GM23338 (cell line): ENCODE data around the gene UPK1A. TPM values are rescaled to one million over a fixed set of nuclear protein-coding genes. Genes with fewer than 3 reads are reported as not detected.

Experiments used
- ATAC-seq: fragments of 200-7000 bp; cut with Tn5 transposase; 3 replicates; pipeline ENCODE4 v1.9.1; 2020
- DNase-seq: peaks from one replicate; pipeline ENCODE4 v3.0.0-alpha.2; 2015; ENCODE audit warnings: low spot score
- H2AFZ ChIP-seq: fragments of 200-600 bp; sonication (generic); 2 replicates; pipeline ENCODE4 v1.8.0; 2016; ENCODE audit warnings: antibody characterized with exemption, mild to moderate bottlenecking, moderate library complexity
- H3F3A ChIP-seq: fragments of 200-600 bp; sonication (generic); replicated peaks from 2 replicates; pipeline ENCODE4 v1.8.0; 2017; ENCODE audit warnings: antibody characterized with exemption, mixed run types, low read depth
- H3K27ac ChIP-seq: fragments of 200-600 bp; sonication (generic); 2 replicates; pipeline ENCODE4 v1.6.1; 2016; ENCODE audit warnings: low read depth
- H3K27me3 ChIP-seq: fragments of 200-600 bp; sonication (generic); 2 replicates; pipeline ENCODE4 v1.8.0; 2016; ENCODE audit warnings: mild to moderate bottlenecking, mixed run types, moderate library complexity; ENCODE audit not compliant: insufficient read depth
- H3K36me3 ChIP-seq: fragments of 200-600 bp; sonication (generic); 2 replicates; pipeline ENCODE4 v1.8.0; 2016; ENCODE audit warnings: mild to moderate bottlenecking; ENCODE audit not compliant: insufficient read depth
- H3K4me1 ChIP-seq: fragments of 200-600 bp; sonication (generic); 2 replicates; pipeline ENCODE4 v1.8.0; 2016; ENCODE audit warnings: mild to moderate bottlenecking, moderate library complexity; ENCODE audit not compliant: insufficient read depth
- H3K4me2 ChIP-seq: fragments of 200-600 bp; sonication (generic); 2 replicates; pipeline ENCODE4 v1.7.1; 2017; ENCODE audit warnings: mixed run types
- H3K4me3 ChIP-seq: fragments of 200-600 bp; sonication (generic); 2 replicates; pipeline ENCODE4 v1.6.1; 2016; ENCODE audit warnings: mixed run types
- H3K79me2 ChIP-seq: fragments of 200-600 bp; sonication (generic); replicated peaks from 2 replicates; pipeline ENCODE4 v1.8.0; 2017; ENCODE audit warnings: mild to moderate bottlenecking; ENCODE audit not compliant: insufficient read depth
- H3K9me2 ChIP-seq: fragments of 200-600 bp; sonication (generic); 2 replicates; pipeline ENCODE4 v1.8.0; 2017; ENCODE audit not compliant: insufficient read depth
- H4K20me1 ChIP-seq: fragments of 200-600 bp; sonication (generic); replicated peaks from 2 replicates; pipeline ENCODE4 v1.8.0; 2017; ENCODE audit warnings: mild to moderate bottlenecking; ENCODE audit not compliant: insufficient read depth
- H3K27ac Mint-ChIP-seq: 2 replicates; pipeline ENCODE4 v1.8.0; 2020; ENCODE audit warnings: inconsistent platforms, mild to moderate bottlenecking, moderate library complexity, mixed read lengths
- H3K27me3 Mint-ChIP-seq: 3 replicates; pipeline ENCODE4 v1.8.0; 2022; ENCODE audit warnings: low read depth, mild to moderate bottlenecking, moderate library complexity, mixed read lengths, inconsistent platforms; ENCODE audit not compliant: insufficient read depth, poor library complexity
- H3K36me3 Mint-ChIP-seq: 3 replicates; pipeline ENCODE4 v1.8.0; 2021; ENCODE audit warnings: low read depth, mild to moderate bottlenecking, inconsistent platforms, moderate library complexity, mixed read lengths
- H3K4me1 Mint-ChIP-seq: 3 replicates; pipeline ENCODE4 v1.8.0; 2020; ENCODE audit warnings: mild to moderate bottlenecking, inconsistent platforms, mixed read lengths
- H3K4me3 Mint-ChIP-seq: 3 replicates; pipeline ENCODE4 v1.8.0; 2021; ENCODE audit warnings: moderate library complexity, mild to moderate bottlenecking, inconsistent platforms, mixed read lengths
- H3K9me3 Mint-ChIP-seq: 3 replicates; pipeline ENCODE4 v1.8.0; 2020; ENCODE audit warnings: moderate library complexity, mild to moderate bottlenecking, inconsistent platforms, mixed read lengths
- POLR2AphosphoS5 ChIP-seq: IDR thresholded peaks from 2 replicates; pipeline ENCODE4 v1.6.1; 2016; ENCODE audit warnings: antibody characterized with exemption, low read depth
- polyA plus RNA-seq: library from polyadenylated mRNA; unstranded; fragments of >200 nt; fragmentation: Nextera tagmentation; extraction: Ambion mirVana; gene quantifications from 2 replicates; pipeline ENCODE4 v1.2.1, GENCODE V29; 2016
- total RNA-seq: library from RNA; depleted of rRNA; stranded (reverse); fragments of >200 nt; shearing (Covaris generic); gene quantifications from 2 replicates; pipeline ENCODE4 v1.2.3, GENCODE V29; 2014
- TF ChIP-seq, protein P1 (sequence below): IDR thresholded peaks from one replicate; pipeline ENCODE4 v1.6.1; 2018; ENCODE audit warnings: antibody characterized with exemption; ENCODE audit not compliant: unreplicated experiment
- TF ChIP-seq, protein P2 (sequence below): fragments of 250-450 bp; sonication (Bioruptor Pico); IDR thresholded peaks from 2 replicates; pipeline ENCODE4 v1.5.0; 2020; ENCODE audit warnings: mild to moderate bottlenecking, moderate library complexity

Gene UPK1A
- total and polyA plus RNA-seq, 2 experiments from 2014 or later, result 0.42 to 1.5 TPM

DNA sequence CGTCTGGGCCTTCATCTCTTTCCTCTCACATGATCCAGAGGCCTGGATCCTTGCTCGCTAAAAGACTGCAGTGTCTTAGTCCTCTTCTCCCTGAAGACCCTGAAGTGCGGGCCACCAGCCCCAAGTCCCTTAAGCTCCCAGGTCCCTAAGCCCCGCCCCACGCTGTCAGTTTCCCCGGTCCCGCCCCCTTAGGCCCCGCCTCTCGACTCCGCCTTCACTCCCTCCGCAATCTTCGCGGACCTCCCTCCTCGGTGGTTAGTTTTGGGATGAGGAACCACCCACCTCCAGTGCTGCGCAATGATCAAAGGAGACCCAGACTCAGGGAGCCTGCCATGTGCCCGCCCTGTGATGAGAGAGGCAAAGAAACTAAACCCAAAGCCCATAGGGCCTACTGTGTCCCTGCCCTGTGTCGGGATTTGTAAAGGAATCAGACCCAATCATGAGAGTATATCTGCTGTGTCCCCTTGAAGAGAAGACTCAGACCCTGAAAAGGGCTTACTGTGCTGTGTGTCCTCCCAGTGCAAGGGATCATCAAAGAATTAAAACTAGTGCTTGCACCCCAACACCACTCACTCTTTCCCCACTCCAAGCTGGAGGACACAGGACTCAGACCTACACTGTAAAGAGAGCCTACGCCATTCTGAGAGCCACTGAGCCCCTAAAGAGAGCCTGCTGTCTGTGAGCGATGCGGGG is 21.2 kb upstream of the UPK1A start:
- peak; percentile 19 for ATAC-seq
- peak; percentile 69 for TF ChIP-seq POLR2AphosphoS5
- TF ChIP-seq, protein P1, sequence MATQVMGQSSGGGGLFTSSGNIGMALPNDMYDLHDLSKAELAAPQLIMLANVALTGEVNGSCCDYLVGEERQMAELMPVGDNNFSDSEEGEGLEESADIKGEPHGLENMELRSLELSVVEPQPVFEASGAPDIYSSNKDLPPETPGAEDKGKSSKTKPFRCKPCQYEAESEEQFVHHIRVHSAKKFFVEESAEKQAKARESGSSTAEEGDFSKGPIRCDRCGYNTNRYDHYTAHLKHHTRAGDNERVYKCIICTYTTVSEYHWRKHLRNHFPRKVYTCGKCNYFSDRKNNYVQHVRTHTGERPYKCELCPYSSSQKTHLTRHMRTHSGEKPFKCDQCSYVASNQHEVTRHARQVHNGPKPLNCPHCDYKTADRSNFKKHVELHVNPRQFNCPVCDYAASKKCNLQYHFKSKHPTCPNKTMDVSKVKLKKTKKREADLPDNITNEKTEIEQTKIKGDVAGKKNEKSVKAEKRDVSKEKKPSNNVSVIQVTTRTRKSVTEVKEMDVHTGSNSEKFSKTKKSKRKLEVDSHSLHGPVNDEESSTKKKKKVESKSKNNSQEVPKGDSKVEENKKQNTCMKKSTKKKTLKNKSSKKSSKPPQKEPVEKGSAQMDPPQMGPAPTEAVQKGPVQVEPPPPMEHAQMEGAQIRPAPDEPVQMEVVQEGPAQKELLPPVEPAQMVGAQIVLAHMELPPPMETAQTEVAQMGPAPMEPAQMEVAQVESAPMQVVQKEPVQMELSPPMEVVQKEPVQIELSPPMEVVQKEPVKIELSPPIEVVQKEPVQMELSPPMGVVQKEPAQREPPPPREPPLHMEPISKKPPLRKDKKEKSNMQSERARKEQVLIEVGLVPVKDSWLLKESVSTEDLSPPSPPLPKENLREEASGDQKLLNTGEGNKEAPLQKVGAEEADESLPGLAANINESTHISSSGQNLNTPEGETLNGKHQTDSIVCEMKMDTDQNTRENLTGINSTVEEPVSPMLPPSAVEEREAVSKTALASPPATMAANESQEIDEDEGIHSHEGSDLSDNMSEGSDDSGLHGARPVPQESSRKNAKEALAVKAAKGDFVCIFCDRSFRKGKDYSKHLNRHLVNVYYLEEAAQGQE, result no peak
- TF ChIP-seq, protein P2, sequence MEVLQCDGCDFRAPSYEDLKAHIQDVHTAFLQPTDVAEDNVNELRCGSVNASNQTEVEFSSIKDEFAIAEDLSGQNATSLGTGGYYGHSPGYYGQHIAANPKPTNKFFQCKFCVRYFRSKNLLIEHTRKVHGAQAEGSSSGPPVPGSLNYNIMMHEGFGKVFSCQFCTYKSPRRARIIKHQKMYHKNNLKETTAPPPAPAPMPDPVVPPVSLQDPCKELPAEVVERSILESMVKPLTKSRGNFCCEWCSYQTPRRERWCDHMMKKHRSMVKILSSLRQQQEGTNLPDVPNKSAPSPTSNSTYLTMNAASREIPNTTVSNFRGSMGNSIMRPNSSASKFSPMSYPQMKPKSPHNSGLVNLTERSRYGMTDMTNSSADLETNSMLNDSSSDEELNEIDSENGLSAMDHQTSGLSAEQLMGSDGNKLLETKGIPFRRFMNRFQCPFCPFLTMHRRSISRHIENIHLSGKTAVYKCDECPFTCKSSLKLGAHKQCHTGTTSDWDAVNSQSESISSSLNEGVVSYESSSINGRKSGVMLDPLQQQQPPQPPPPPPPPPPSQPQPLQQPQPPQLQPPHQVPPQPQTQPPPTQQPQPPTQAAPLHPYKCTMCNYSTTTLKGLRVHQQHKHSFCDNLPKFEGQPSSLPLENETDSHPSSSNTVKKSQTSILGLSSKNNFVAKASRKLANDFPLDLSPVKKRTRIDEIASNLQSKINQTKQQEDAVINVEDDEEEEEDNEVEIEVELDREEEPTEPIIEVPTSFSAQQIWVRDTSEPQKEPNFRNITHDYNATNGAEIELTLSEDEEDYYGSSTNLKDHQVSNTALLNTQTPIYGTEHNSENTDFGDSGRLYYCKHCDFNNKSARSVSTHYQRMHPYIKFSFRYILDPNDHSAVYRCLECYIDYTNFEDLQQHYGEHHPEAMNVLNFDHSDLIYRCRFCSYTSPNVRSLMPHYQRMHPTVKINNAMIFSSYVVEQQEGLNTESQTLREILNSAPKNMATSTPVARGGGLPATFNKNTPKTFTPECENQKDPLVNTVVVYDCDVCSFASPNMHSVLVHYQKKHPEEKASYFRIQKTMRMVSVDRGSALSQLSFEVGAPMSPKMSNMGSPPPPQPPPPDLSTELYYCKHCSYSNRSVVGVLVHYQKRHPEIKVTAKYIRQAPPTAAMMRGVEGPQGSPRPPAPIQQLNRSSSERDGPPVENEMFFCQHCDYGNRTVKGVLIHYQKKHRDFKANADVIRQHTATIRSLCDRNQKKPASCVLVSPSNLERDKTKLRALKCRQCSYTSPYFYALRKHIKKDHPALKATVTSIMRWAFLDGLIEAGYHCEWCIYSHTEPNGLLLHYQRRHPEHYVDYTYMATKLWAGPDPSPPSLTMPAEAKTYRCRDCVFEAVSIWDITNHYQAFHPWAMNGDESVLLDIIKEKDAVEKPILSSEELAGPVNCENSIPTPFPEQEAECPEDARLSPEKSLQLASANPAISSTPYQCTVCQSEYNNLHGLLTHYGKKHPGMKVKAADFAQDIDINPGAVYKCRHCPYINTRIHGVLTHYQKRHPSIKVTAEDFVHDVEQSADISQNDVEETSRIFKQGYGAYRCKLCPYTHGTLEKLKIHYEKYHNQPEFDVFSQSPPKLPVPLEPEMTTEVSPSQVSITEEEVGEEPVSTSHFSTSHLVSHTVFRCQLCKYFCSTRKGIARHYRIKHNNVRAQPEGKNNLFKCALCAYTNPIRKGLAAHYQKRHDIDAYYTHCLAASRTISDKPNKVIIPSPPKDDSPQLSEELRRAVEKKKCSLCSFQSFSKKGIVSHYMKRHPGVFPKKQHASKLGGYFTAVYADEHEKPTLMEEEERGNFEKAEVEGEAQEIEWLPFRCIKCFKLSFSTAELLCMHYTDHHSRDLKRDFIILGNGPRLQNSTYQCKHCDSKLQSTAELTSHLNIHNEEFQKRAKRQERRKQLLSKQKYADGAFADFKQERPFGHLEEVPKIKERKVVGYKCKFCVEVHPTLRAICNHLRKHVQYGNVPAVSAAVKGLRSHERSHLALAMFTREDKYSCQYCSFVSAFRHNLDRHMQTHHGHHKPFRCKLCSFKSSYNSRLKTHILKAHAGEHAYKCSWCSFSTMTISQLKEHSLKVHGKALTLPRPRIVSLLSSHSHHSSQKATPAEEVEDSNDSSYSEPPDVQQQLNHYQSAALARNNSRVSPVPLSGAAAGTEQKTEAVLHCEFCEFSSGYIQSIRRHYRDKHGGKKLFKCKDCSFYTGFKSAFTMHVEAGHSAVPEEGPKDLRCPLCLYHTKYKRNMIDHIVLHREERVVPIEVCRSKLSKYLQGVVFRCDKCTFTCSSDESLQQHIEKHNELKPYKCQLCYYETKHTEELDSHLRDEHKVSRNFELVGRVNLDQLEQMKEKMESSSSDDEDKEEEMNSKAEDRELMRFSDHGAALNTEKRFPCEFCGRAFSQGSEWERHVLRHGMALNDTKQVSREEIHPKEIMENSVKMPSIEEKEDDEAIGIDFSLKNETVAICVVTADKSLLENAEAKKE (CRISPR knock-in tag), result no peak
- Histone ChIP-seq H3K4me1 (peaks cover 26% of the 10 kb centered on the region), H3K36me3 (no peaks in the 10 kb centered on the region), H2AFZ (peak overlapping the region; percentile 93), H3F3A (0 out of 2 replicates have a peak, but pooled peaks cover 8% of the 10 kb centered on the region), H3K4me3 (peak overlapping the region; percentile 78), H3K27ac (no peak overlapping the region), H3K27me3 (peaks cover 27% of the 10 kb centered on the region; the same call in 1 of the 2 replicates), H3K79me2 (peaks cover 18% of the 10 kb centered on the region), H3K9me2 (no peaks in the 10 kb centered on the region), H3K4me2 (peak overlapping the region; percentile 95), H4K20me1 (no peaks in the 10 kb centered on the region)
- peak overlapping the region; percentile 61; the same call in 1 of the 2 replicates for H3K27ac Mint-ChIP-seq
- peaks cover 28% of the 10 kb centered on the region for H3K27me3 Mint-ChIP-seq
- peak overlapping the region; percentile 83 for H3K4me3 Mint-ChIP-seq
- H3K9me3 Mint-ChIP-seq, result no peaks in the 10 kb centered on the region
- DNase-seq, result peak; percentile 97
- H3K36me3 Mint-ChIP-seq, result no peaks in the 10 kb centered on the region; the same call in 2 of the 3 replicates
- peaks cover 29% of the 10 kb centered on the region for H3K4me1 Mint-ChIP-seq
